HEK293T (cell line): ENCODE data around the gene GSTM5.

Experiments used
- CTCF ChIA-PET: fragments of 350-600 bp; formaldehyde crosslinking; extraction: SDS; loops from one replicate; lab custom pipeline; 2021; ENCODE audit warnings: antibody characterized with exemption, inconsistent platforms; lab: Yijun Ruan, JAX
- POLR2A ChIA-PET: fragments of 350-600 bp; formaldehyde crosslinking; extraction: SDS; loops from one replicate; lab custom pipeline; 2020; ENCODE audit warnings: antibody characterized with exemption, inconsistent platforms; lab: Yijun Ruan, JAX
- DNase-seq: peaks from one replicate; pipeline ENCODE4 v3.0.0; 2012; ENCODE audit warnings: mixed read lengths; ENCODE audit errors: extremely low spot score
- ARNT ChIP-seq: fragments of 450-650 bp; IDR thresholded peaks from 2 replicates; pipeline ENCODE4 v1.6.1; 2017; ENCODE audit warnings: mild to moderate bottlenecking
- BHLHE40 ChIP-seq: fragments of 450-650 bp; IDR thresholded peaks from 2 replicates; pipeline ENCODE4 v1.6.1; 2016; ENCODE audit warnings: mild to moderate bottlenecking, moderate library complexity, borderline replicate concordance
- CTBP1 ChIP-seq: fragments of 450-650 bp; IDR thresholded peaks from 2 replicates; pipeline ENCODE4 v1.6.1; 2016; ENCODE audit warnings: borderline replicate concordance
- ELF4 ChIP-seq: fragments of 450-650 bp; IDR thresholded peaks from 2 replicates; pipeline ENCODE4 v1.6.1; 2017; ENCODE audit warnings: antibody characterized with exemption
- FOXA1 ChIP-seq: fragments of 450-650 bp; IDR thresholded peaks from 2 replicates; pipeline ENCODE4 v1.6.1; 2016; ENCODE audit warnings: mild to moderate bottlenecking
- FOXK2 ChIP-seq: fragments of 450-650 bp; IDR thresholded peaks from 2 replicates; pipeline ENCODE4 v1.6.1; 2016; ENCODE audit warnings: mild to moderate bottlenecking
- FOXM1 ChIP-seq: fragments of 450-650 bp; IDR thresholded peaks from 2 replicates; pipeline ENCODE4 v1.6.1; 2017; ENCODE audit warnings: mild to moderate bottlenecking, borderline replicate concordance
- HDGF ChIP-seq: fragments of 450-650 bp; IDR thresholded peaks from 2 replicates; pipeline ENCODE4 v1.6.1; 2017; ENCODE audit warnings: antibody characterized with exemption, borderline replicate concordance
- L3MBTL2 ChIP-seq: fragments of 450-650 bp; conservative IDR thresholded peaks from 2 replicates; pipeline ENCODE4 v1.6.1; 2016; ENCODE audit warnings: mild to moderate bottlenecking
- LEF1 ChIP-seq: fragments of 450-650 bp; IDR thresholded peaks from 2 replicates; pipeline ENCODE4 v1.6.1; 2017; ENCODE audit warnings: mild to moderate bottlenecking, borderline replicate concordance
- NFRKB ChIP-seq: fragments of 450-650 bp; IDR thresholded peaks from 2 replicates; pipeline ENCODE4 v1.6.1; 2016; ENCODE audit warnings: mild to moderate bottlenecking, moderate library complexity
- PKNOX1 ChIP-seq: fragments of 450-650 bp; IDR thresholded peaks from 2 replicates; pipeline ENCODE4 v1.6.1; 2016
- SP1 ChIP-seq: fragments of 450-650 bp; IDR thresholded peaks from 2 replicates; pipeline ENCODE4 v1.6.1; 2017
- SUZ12 ChIP-seq: fragments of 450-650 bp; IDR thresholded peaks from 2 replicates; pipeline ENCODE4 v1.6.1; 2016; ENCODE audit warnings: mild to moderate bottlenecking
- TARDBP ChIP-seq: fragments of 450-650 bp; IDR thresholded peaks from 2 replicates; pipeline ENCODE4 v1.6.1; 2016
- ZNF384 ChIP-seq: fragments of 450-650 bp; IDR thresholded peaks from 2 replicates; pipeline ENCODE4 v1.6.1; 2016

The GSTM5 gene

DNA sequence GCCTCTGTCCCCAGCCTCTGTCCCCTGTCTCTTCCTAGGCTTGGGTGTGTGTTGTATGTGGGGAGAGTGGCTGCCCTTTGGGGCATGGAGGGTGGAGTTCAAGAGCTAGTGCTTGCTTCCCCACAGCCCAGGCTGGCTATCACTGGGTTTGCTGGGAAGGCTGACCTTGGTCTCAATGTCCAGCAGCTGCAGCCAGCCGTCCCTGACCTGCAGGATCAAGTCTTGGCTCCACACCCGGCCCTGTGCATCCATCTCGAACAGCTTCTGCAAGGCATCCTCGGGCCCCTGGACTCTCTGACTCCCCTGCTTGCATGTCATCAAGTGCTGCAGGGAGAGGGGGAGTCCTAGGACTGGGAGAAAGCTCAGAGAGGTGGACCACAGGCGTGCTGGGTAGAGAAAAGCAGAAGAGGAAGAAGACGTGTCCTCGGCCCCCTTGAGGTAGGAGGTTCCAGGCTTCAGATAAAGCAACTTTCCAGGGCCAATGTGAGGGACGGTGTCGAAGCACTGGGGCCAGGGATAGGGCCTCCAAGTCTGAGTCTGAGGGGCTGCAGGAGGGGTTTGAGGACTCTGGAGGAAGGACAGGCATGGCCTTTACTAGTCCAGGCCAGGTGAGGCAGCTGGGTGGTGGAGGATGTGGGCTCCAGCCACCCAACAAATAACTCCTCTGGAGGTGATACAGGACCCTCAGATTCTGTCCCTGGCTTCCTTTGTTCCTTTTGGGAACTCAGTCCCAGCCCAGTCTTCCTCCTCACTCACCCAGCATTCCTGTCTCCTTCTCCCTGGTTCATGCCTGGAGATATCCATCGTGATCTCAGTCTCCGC is 47.7 kb downstream of the GSTM5 start:
- ChIA-PET POLR2A (interaction anchor here (1.2 kb wide), 1 partner anchor 211 kb away, joined by 7 read pairs; the partner anchor contains the start of gene GNAI3), CTCF (no interaction called here)
- no peak for TF ChIP-seq HDGF
- TF ChIP-seq SUZ12: no peak
- no peak for TF ChIP-seq TARDBP
- TF ChIP-seq FOXM1: no peak
- no peak for TF ChIP-seq FOXK2
- TF ChIP-seq ZNF384: no peak
- no peak for TF ChIP-seq FOXA1
- no peak for TF ChIP-seq NFRKB
- TF ChIP-seq BHLHE40: no peak
- no peak for TF ChIP-seq PKNOX1
- TF ChIP-seq ELF4: no peak
- no peak for TF ChIP-seq ARNT
- no peak for TF ChIP-seq SP1
- no peak for TF ChIP-seq CTBP1
- TF ChIP-seq LEF1: no peak
- no peak for TF ChIP-seq L3MBTL2
- DNase-seq: no peak

GRCh38 chr1:109760581-109761226 is 48.7 kb downstream of the GSTM5 start:
- TF ChIP-seq FOXM1: no peak
- no peak for TF ChIP-seq FOXA1
- TF ChIP-seq ARNT: no peak
- no peak for TF ChIP-seq ZNF384
- no peak for TF ChIP-seq HDGF
- no peak for TF ChIP-seq ELF4
- TF ChIP-seq SP1: no peak
- TF ChIP-seq BHLHE40: no peak
- no peak for TF ChIP-seq L3MBTL2
- TF ChIP-seq NFRKB: no peak
- TF ChIP-seq LEF1: no peak
- no peak for TF ChIP-seq CTBP1
- no peak for TF ChIP-seq PKNOX1
- no peak for TF ChIP-seq TARDBP
- TF ChIP-seq SUZ12: no peak
- no peak for TF ChIP-seq FOXK2
- no peak for DNase-seq
- ChIA-PET POLR2A (no interaction called here), CTCF (interaction anchor here (0.6 kb wide), 1 partner anchor 14 kb away, joined by 3 read pairs; no protein-coding TSS in a partner anchor)

DNA sequence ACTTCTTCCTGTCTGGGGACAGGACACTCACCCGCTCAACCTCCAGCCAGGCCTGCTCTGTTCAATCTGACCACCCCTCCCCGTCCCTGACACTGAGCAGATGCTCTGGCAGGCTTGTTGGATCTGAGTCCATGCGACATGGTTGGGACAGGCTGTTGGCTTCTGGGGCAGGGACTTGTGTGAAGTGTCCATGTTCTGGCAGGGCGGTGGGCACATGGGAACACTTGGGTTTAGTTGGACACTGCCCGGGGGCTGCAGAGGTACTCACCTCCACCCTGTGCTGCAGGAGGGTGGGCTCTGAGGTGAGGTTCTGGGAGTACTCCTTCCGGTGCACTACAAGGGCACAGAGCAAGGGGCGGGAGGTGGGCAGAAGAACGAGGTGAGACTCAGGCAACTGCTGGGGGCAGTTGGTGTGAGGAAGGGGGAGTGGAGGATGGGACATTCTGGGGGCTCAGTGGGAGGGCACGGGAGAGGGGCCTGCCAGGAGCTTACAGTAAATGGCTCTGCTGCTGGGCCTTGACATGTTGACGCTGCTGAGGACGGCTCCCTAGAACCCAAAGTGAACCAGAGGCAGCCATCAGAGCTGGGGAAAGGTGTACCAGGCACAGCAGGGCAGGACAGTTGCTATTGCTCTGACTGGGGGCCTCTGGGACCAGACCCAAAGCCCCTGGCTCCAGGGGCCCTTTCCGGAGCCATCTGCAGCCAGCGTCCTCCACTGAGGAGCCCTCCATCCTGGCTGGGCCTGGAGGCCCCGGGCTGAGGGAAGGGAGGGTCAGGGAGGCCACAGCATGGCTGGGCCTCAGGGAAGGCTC is 49.4 kb downstream of the GSTM5 start:
- no peak for TF ChIP-seq FOXA1
- TF ChIP-seq FOXK2: no peak
- TF ChIP-seq FOXM1: no peak
- TF ChIP-seq ARNT: no peak
- TF ChIP-seq BHLHE40: no peak
- no peak for TF ChIP-seq SP1
- no peak for TF ChIP-seq HDGF
- TF ChIP-seq TARDBP: no peak
- no peak for TF ChIP-seq CTBP1
- no peak for TF ChIP-seq SUZ12
- TF ChIP-seq PKNOX1: no peak
- TF ChIP-seq L3MBTL2: no peak
- no peak for TF ChIP-seq NFRKB
- TF ChIP-seq LEF1: no peak
- no peak for TF ChIP-seq ELF4
- no peak for TF ChIP-seq ZNF384
- CTCF ChIA-PET: interaction anchor here (0.6 to 0.9 kb wide), 2 partner anchors 14 to 123 kb away, joined by 3 read pairs; no protein-coding TSS in a partner anchor
- POLR2A ChIA-PET: no interaction called here
- DNase-seq: no peak

DNA sequence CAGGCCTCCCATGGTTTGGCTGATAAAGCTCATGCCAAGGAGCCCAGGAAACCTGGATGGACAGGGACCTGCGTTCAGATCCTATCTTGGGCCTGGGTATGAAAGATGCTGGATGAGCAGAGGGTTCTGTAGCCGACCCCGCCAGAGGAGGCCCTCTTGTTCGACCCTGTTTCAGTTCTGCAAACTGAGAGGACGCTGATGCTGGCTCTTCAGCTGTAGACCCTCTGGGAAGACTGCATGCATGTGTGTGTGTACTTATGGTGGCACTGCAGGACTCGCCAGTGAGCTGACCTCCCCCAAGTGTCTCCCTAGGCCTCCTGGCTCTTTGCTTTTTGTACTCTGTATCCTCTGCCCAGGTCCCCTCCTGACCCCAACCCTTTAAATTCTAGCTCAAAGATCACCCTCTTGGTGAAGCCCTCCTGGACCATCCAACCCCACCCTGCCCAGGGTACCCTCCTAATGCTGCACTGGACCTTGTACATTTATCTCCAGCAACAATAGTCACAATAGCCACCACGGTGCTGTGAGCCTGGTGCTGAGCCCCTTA is 50.1 kb downstream of the GSTM5 start:
- CTCF ChIA-PET: interaction anchor here (0.9 kb wide), 1 partner anchor 124 kb away, joined by 3 read pairs; no protein-coding TSS in a partner anchor

More for the DNA sequence above, 50.1 kb downstream of the GSTM5 start:
- POLR2A ChIA-PET: no interaction called here
- TF ChIP-seq SUZ12 (no peak), FOXM1 (no peak), LEF1 (no peak), ARNT (no peak), ZNF384 (no peak), HDGF (no peak), BHLHE40 (no peak), CTBP1 (no peak), FOXA1 (no peak), SP1 (no peak), TARDBP (no peak), ELF4 (no peak), L3MBTL2 (no peak), PKNOX1 (no peak), FOXK2 (no peak), NFRKB (no peak)
- no peak for DNase-seq
